GM12801 (cell line): Measurements from ENCODE around the gene TMC8.

Experiments used
- CTCF ChIP-seq: IDR thresholded peaks from one replicate; pipeline ENCODE4 v1.5.1; 2011; ENCODE audit warnings: control low read depth; ENCODE audit not compliant: insufficient read length; ENCODE audit errors: extremely low read depth

The TMC8 gene

GRCh38 chr17:78144147-78144719 is 13.7 kb downstream of the TMC8 start:
- TF ChIP-seq CTCF: no peak

- TF ChIP-seq CTCF: no peak
These were observed 14.4 kb downstream of the TMC8 start for GRCh38 chr17:78144736-78145641.

- no peak for TF ChIP-seq CTCF
These were observed 15.9 kb downstream of the TMC8 start for GRCh38 chr17:78146471-78146869.

- TF ChIP-seq CTCF: no peak
These were observed 16.3 kb downstream of the TMC8 start for GRCh38 chr17:78146881-78147280.

GRCh38 chr17:78147315-78147998 is 16.9 kb downstream of the TMC8 start:
- no peak for TF ChIP-seq CTCF

GRCh38 chr17:78148286-78149016 is 17.9 kb downstream of the TMC8 start:
- TF ChIP-seq CTCF: no peak
